HCT116 (cell line): ENCODE results near the gene COG8.

ENCODE experiments used
- CTCF ChIP-seq, 3 experiments: fragments of 200-600 bp in 1 of 3; sonication (generic) in 1 of 3; IDR thresholded peaks in 2 of 3; conservative IDR thresholded peaks in 1 of 3; 2 replicates each; pipeline ENCODE4 v1.5.1; 2012 to 2017; ENCODE audit warnings: low read depth in 2 of 3, low read length in 2 of 3, antibody characterized with exemption in 1 of 3, borderline replicate concordance in 1 of 3, control low read depth in 1 of 3, mild to moderate bottlenecking in 1 of 3, mixed read lengths in 1 of 3, mixed run types in 1 of 3, moderate library complexity in 1 of 3; ENCODE audit not compliant: insufficient read depth in 1 of 3
- EZH2 ChIP-seq: fragments of 200-600 bp; sonication (generic); IDR thresholded peaks from 2 replicates; pipeline ENCODE4 v1.6.1; 2017; ENCODE audit warnings: antibody characterized with exemption, mixed run types
- REST ChIP-seq: IDR thresholded peaks from 2 replicates; pipeline ENCODE4 v1.6.1; 2012; ENCODE audit warnings: low read depth
- SIN3A ChIP-seq: IDR thresholded peaks from 2 replicates; pipeline ENCODE4 v1.6.1; 2012; ENCODE audit warnings: low read depth
- SP1 ChIP-seq: IDR thresholded peaks from 2 replicates; pipeline ENCODE4 v1.6.1; 2012; ENCODE audit warnings: low read depth
- ZNF274 ChIP-seq: fragments of 200-500 bp; sonication (Bioruptor generic); IDR thresholded peaks from 2 replicates; pipeline ENCODE4 v1.6.1; 2014; ENCODE audit warnings: mild to moderate bottlenecking, low read depth, low read length, inconsistent platforms

GRCh38 chr16:69376393-69377059 is 37.2 kb upstream of the COG8 start:
- TF ChIP-seq EZH2: no peak
- no peak for TF ChIP-seq CTCF (IDR thresholded peaks at IDR 0.05 in 2 of 3, conservative IDR thresholded peaks at IDR 0.05 in 1 of 3; ENCODE audit: borderline replicate concordance in 1 of 3, insufficient read depth in 1 of 3, low read depth in 2 of 3, low read length in 2 of 3)
- TF ChIP-seq REST: no peak
- TF ChIP-seq ZNF274: no peak
- TF ChIP-seq SIN3A: no peak
- no peak for TF ChIP-seq SP1
